H1 (cell line): ENCODE measurements around the gene APP.

Experiments
- CHD2 ChIP-seq: IDR thresholded peaks from 2 replicates; pipeline ENCODE4 v1.6.1; 2012; ENCODE audit warnings: low read length, improper control_type of control experiment
- FOSL1 ChIP-seq: IDR thresholded peaks from 2 replicates; pipeline ENCODE4 v1.6.1; 2011; ENCODE audit warnings: mild to moderate bottlenecking, low read depth, low read length, moderate library complexity; ENCODE audit not compliant: insufficient read depth

DNA sequence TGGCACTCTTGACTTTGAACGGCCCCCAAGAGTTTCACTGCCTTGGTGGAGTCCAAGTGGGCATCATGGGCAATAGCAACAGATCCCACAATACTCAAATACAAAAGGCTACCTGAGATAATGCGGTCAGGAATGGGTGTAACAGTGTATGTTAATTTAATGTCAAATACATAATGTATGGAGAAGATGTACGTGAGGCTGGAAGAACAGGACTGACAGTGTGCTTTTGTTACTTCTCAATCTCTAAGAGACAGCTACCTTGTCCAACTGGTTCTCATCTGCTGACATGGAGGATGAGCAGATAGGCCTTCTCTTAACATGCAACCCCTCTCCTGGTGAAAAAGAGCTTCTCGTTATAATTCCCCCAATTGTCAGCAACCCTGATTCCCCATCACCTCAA lies 167.2 kb downstream of the APP start:
- TF ChIP-seq FOSL1 (no peak), CHD2 (no peak)
